PFSK-1 (cell line): ENCODE measurements around the gene COP1.

Experiments used
- FOXP2 ChIP-seq: optimal IDR thresholded peaks from 2 replicates; pipeline ENCODE3; 2011; ENCODE audit warnings: borderline replicate concordance, control low read depth, inconsistent platforms; ENCODE audit not compliant: insufficient read depth; ENCODE audit errors: extremely low read length, extremely low read depth
- POLR2AphosphoS5 ChIP-seq: IDR thresholded peaks from 2 replicates; pipeline ENCODE4 v1.6.1; 2012; ENCODE audit warnings: low read depth, mild to moderate bottlenecking, control low read depth, low read length, moderate library complexity
- REST ChIP-seq, 2 experiments: IDR thresholded peaks; 2 replicates each; pipeline versions ENCODE4 v1.6.1 to v1.8.0; 2011 to 2012; ENCODE audit warnings: low read depth in 2 of 2, low read length in 2 of 2, control low read depth in 1 of 2, inconsistent platforms in 1 of 2, mild to moderate bottlenecking in 1 of 2, moderate library complexity in 1 of 2; ENCODE audit not compliant: insufficient read depth in 1 of 2
- SIN3A ChIP-seq: IDR thresholded peaks from 2 replicates; pipeline ENCODE4 v1.6.1; 2012; ENCODE audit warnings: mild to moderate bottlenecking, low read length, moderate library complexity, borderline replicate concordance; ENCODE audit not compliant: insufficient read depth
- TAF1 ChIP-seq: IDR thresholded peaks from 2 replicates; pipeline ENCODE4 v1.6.1; 2012; ENCODE audit warnings: low read length, control low read depth, borderline replicate concordance; ENCODE audit not compliant: insufficient read depth

COP1 gene

GRCh38 chr1:176177764-176178163 is 29.3 kb downstream of the COP1 start:
- no peak for TF ChIP-seq SIN3A
- TF ChIP-seq POLR2AphosphoS5 = no peak
- no peak for TF ChIP-seq FOXP2
- TF ChIP-seq REST (IDR thresholded peaks at IDR 0.05; ENCODE audit: insufficient read depth in 1 of 2, low read depth in 2 of 2, low read length in 2 of 2) = no peak
- no peak for TF ChIP-seq TAF1

- TF ChIP-seq FOXP2 (no peak), POLR2AphosphoS5 (no peak), REST (IDR thresholded peaks at IDR 0.05; ENCODE audit: insufficient read depth in 1 of 2, low read depth in 2 of 2, low read length in 2 of 2) (no peak), TAF1 (no peak), SIN3A (no peak)
Observed at GRCh38 chr1:176174108-176174507, 33.0 kb downstream of the COP1 start.

- TF ChIP-seq REST (IDR thresholded peaks at IDR 0.05; ENCODE audit: insufficient read depth in 1 of 2, low read depth in 2 of 2, low read length in 2 of 2) = no peak
- TF ChIP-seq POLR2AphosphoS5 = no peak
Observed at GRCh38 chr1:176172215-176172614, 34.9 kb downstream of the COP1 start.

- TF ChIP-seq SIN3A (no peak), TAF1 (no peak), REST (IDR thresholded peaks at IDR 0.05; ENCODE audit: insufficient read depth in 1 of 2, low read depth in 2 of 2, low read length in 2 of 2) (no peak), POLR2AphosphoS5 (no peak), FOXP2 (no peak)
Observed at GRCh38 chr1:176167210-176167609, 39.9 kb downstream of the COP1 start.

GRCh38 chr1:176165573-176165972 is 41.5 kb downstream of the COP1 start:
- no peak for TF ChIP-seq FOXP2
- TF ChIP-seq REST (IDR thresholded peaks at IDR 0.05; ENCODE audit: insufficient read depth in 1 of 2, low read depth in 2 of 2, low read length in 2 of 2) = no peak
- TF ChIP-seq TAF1 = no peak
- no peak for TF ChIP-seq POLR2AphosphoS5
- TF ChIP-seq SIN3A = no peak
